ENCODE results near the gene AXL.
"Not testable (repeated sequence)": the region's sequence is repeated elsewhere in the genome, so short reads cannot be mapped to it uniquely, and the experiment has no call there.

Gene AXL

GRCh38 chr19:41206926-41207750, 11.9 kb upstream of the AXL start:
- DNase-seq, result no peak

- DNase-seq, result no peak
Observed at GRCh38 chr19:41214161-41214560, 4.9 kb upstream of the AXL start.

GRCh38 chr19:41217741-41218140, 1.3 kb upstream of the AXL start:
- DNase-seq, result no peak

- DNase-seq, result no peak
Observed at GRCh38 chr19:41218249-41218614, 791 bp upstream of the AXL start.

- DNase-seq, result no peak
Observed at GRCh38 chr19:41219924-41220567, 1.0 kb downstream of the AXL start.

DNA sequence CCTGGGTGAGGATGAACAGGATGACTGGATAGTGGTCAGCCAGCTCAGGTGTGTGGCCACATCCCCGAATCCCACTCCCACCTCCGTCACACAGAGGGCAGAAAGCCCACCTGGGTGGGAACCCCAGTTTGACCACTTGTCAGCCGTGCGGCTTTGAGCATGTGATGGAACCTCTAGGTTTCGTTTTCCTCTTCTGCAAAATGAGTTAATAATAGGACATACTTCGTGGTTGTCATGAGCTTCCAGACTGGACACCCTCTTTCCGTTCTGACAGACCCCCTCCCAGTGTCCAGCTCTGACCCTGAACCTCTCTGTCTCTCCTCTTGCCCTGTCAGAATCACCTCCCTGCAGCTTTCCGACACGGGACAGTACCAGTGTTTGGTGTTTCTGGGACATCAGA, 1.8 kb downstream of the AXL start:
- no peak for DNase-seq

DNA sequence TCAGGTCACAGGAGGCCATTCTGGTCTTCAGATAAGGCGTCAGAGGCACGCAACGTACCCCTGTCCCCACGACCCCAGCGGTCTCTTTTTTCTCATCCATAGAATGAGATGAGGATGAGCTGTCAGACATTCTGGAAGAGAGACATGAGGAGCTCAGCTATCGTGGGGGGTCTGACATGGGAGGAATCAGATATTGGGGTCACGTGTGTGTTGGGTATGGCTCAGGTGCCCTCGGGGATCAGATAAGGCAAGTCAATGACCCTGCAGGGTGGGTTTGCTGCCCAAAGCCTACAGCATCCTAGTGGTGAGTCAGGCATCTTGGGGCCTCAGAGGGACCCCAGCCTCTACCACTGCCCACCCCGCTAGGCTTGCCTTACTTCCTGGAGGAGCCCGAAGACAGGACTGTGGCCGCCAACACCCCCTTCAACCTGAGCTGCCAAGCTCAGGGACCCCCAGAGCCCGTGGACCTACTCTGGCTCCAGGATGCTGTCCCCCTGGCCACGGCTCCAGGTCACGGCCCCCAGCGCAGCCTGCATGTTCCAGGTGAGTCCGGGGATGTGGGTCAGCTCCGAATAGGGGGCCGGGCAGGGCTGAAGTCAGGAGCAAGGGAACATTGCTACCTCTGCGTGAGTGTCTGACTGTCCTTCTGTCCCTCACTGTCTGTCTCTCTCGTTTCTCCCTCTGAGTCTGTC, 2.6 kb downstream of the AXL start:
- no peak for DNase-seq

GRCh38 chr19:41222240-41222639, 3.2 kb downstream of the AXL start:
- DNase-seq, result no peak

GRCh38 chr19:41223431-41224234, 4.6 kb downstream of the AXL start:
- no peak for DNase-seq

GRCh38 chr19:41224632-41225031, 5.6 kb downstream of the AXL start:
- DNase-seq, result no peak

- no peak for DNase-seq
Observed at GRCh38 chr19:41225238-41226052, 6.4 kb downstream of the AXL start.

DNA sequence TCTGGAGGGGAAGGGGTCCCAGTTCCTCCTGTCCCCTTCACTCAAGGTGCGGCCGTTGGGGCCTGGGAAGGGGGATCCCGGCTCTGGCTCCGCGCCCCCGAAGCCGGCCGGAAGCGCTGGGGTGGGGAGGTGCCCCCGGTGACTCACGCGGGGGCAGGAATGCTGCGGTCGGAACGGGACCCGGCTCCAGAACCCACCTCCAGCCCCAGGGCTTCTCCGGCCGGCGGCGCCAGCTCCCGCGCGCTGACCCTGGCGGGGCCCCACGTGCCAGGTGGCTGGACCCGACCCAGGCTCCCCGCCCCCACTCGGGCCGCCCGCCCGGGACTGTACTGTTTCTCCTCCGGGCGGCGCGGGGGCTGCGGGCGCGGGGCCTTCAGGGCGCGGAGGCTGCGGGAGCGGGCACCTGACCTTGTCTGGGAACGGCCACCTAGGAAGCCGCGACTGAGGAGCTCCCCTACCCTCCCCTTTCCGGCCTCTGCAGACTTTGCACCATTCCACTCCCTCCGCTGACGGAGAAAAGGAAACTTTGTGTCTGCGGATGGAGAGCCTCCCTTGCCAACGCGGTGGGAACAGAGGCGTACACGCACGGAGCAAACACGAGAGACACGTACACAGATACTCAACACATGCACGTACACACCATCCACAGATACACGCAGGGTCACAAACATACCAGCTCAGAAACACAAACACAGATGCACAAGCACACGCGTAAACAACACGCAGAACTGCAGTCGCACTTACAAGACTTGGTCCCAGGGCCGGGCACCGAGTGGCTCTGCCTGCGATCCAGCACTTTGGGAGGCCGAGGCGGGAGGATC, 7.2 kb downstream of the AXL start:
- DNase-seq, result peak; percentile 23

DNA sequence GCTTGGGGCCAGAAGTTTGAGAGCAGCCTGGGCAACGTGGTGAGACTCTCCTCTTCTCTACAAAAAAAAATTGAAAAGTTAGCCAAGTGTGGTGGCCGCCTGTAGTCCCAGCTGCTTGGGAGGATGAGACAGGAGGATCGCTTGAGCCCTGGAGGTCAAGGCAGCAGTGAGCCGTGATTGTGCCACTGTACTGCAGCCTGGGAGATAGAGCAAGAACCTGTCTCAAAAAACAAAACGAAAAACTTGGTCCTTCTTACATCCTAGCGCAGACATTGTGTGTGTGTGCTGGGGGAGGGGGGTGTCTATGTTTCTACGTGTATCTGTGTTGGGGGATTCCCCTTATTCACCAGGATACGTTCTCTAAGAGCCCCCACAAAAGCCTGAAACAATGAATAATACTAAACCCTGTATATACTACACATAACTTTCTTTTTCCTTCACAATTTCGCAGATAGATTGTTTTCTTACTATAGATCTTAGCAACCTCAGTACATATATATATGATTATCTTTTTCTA, 7.9 kb downstream of the AXL start:
- no peak for DNase-seq

DNA sequence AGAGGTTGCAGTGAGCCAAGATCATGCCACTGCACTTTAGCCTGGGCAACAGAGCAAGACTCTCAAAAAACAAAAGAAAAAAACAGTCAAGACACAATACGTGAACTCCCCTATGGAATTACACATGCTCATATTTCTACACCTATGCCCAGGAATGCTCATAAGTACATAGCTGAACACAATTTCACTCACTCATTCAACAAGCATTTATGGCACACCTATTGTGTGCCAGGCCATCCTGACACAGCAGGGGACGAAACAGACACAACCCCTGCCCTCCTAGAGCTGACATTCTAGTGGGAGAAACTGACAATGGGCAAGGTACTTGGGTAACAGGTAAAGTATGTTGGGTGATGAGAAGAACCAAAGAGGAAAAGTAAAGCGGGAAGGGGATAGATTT, 9.5 kb downstream of the AXL start:
- no peak for DNase-seq

- not testable (repeated sequence) for DNase-seq
Observed at GRCh38 chr19:41229338-41229737, 10.3 kb downstream of the AXL start.

- no peak for DNase-seq
Observed at GRCh38 chr19:41230067-41230857, 11.2 kb downstream of the AXL start.

GRCh38 chr19:41232686-41233085, 13.7 kb downstream of the AXL start:
- DNase-seq, result no peak

- no peak for DNase-seq
Observed at GRCh38 chr19:41233748-41234240, 14.8 kb downstream of the AXL start.

DNA sequence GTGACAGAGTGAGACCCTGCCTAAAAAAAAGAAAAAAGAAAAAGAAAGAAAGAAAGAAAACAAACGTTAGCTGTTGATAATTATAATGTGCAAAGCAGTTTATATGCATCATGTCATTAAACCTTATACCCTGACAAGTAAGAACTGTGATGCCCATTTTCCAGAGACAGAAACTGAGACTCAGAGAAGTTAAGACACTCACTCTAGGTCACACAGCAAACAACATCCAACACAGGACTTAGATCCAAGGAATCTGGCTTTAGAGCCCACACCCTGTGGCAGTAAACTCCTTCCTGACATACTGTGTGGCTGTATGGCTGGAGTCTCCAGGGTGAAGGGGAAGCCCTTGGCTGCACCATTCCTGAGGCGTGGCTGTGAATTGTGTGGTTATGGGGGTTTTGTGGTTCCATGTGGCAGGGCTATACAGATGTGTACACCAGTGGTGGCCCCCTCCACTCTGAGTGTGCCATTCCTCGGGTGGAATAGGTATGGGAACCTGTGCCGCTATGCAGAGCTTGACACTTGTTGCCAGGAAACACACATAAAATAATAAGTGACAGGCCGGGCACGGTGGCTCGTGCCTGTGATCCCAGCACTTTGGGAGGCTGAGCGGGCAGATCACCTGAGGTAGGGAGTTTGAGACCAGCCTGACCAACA, 15.6 kb downstream of the AXL start:
- DNase-seq, result no peak

DNA sequence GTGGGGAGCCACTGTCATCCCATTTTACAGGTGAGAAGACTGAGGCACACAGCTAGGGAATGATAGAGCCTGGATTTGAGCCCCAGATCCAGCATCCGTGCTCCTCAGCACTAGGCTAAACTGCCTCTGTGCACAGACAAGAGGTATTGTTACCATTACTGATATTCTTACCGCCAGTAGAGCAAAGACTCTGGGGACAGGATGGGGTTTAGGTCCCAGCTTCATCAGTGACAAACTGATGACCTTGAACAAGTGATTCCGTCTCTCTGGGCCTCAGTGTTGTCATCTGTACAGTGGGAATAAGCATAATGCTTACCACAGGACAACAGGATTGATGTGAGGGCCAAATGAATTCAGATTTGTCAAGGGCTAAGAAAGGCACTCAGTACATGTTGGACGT, 16.5 kb downstream of the AXL start:
- DNase-seq, result no peak

Data from RPMI8226 (cell line).